Thyroid gland (tissue), 4 donors: ENCODE results near the gene SGIP1.

Experiments used
- POLR2A ChIP-seq, 2 donors: fragments of 450-650 bp; IDR thresholded peaks; one replicate each; pipeline ENCODE4 v1.6.1; 2017; ENCODE audit warnings: antibody characterized with exemption in 2 of 2, mild to moderate bottlenecking in 2 of 2, moderate library complexity in 1 of 2
- TF ChIP-seq, protein P1 (sequence below), 6 experiments: fragments of 200-600 bp in 3 of 6; fragments of 450-650 bp in 3 of 6; sonication (generic) in 3 of 6; IDR thresholded peaks; one replicate each; pipeline ENCODE4 v1.5.1; 2016 to 2019; ENCODE audit warnings: antibody characterized with exemption in 6 of 6, mild to moderate bottlenecking in 2 of 6, inconsistent platforms in 1 of 6, moderate library complexity in 1 of 6

DNA sequence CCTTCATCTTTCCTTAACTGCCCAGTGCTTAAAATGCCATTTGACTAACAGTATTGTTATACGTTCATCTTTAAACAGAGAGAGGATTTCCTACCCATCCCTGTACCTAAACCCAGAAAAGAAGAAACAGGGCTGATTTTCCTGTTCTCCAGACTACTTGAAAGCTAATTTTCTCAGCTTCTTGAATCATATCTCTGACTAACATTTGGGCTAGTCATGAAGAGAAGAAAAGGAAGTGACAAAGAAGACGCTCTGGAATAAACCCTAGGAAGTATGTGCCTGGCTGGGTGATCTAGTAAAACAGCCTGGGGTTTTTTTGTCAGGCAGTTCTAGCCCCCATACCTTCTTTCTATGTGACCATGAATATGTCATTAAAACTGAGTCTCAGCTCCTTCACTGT lies 44.8 kb upstream of the SGIP1 start:
- TF ChIP-seq, protein P1, sequence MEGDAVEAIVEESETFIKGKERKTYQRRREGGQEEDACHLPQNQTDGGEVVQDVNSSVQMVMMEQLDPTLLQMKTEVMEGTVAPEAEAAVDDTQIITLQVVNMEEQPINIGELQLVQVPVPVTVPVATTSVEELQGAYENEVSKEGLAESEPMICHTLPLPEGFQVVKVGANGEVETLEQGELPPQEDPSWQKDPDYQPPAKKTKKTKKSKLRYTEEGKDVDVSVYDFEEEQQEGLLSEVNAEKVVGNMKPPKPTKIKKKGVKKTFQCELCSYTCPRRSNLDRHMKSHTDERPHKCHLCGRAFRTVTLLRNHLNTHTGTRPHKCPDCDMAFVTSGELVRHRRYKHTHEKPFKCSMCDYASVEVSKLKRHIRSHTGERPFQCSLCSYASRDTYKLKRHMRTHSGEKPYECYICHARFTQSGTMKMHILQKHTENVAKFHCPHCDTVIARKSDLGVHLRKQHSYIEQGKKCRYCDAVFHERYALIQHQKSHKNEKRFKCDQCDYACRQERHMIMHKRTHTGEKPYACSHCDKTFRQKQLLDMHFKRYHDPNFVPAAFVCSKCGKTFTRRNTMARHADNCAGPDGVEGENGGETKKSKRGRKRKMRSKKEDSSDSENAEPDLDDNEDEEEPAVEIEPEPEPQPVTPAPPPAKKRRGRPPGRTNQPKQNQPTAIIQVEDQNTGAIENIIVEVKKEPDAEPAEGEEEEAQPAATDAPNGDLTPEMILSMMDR (IDR thresholded peaks at IDR 0.05), result no peak
- TF ChIP-seq POLR2A (IDR thresholded peaks at IDR 0.05), result no peak
